SK-N-SH (cell line): ENCODE measurements around the gene SPATA18.

Experiments used
- FOXJ3 ChIP-seq: sonication (generic); formaldehyde crosslinking; IDR thresholded peaks from 2 replicates; pipeline ENCODE4 v1.5.1; 2020; ENCODE audit warnings: mild to moderate bottlenecking, missing genetic modification reagents
- POLR2AphosphoS5 ChIP-seq: IDR thresholded peaks from 2 replicates; pipeline ENCODE4 v1.6.1; 2012; ENCODE audit warnings: low read depth, low read length
- RAD21 ChIP-seq: IDR thresholded peaks from 2 replicates; pipeline ENCODE4 v1.6.1; 2012; ENCODE audit warnings: mild to moderate bottlenecking, low read length
- RCOR1 ChIP-seq: fragments of 150-350 bp; IDR thresholded peaks from 2 replicates; pipeline ENCODE4 v1.6.1; 2017; ENCODE audit warnings: antibody characterized with exemption, low read length
- TEAD4 ChIP-seq: IDR thresholded peaks from 2 replicates; pipeline ENCODE4 v1.4.0; 2012; ENCODE audit warnings: mild to moderate bottlenecking, borderline replicate concordance; ENCODE audit not compliant: insufficient read depth
- TF ChIP-seq, protein P1 (sequence below): fragments of 200-600 bp; sonication (generic); IDR thresholded peaks from 2 replicates; pipeline ENCODE4 v1.6.1; 2017; ENCODE audit warnings: antibody characterized with exemption, mild to moderate bottlenecking, moderate library complexity
- TF ChIP-seq, protein P2 (sequence below): IDR thresholded peaks from 2 replicates; pipeline ENCODE4 v1.4.0; 2012; ENCODE audit warnings: low read depth

DNA sequence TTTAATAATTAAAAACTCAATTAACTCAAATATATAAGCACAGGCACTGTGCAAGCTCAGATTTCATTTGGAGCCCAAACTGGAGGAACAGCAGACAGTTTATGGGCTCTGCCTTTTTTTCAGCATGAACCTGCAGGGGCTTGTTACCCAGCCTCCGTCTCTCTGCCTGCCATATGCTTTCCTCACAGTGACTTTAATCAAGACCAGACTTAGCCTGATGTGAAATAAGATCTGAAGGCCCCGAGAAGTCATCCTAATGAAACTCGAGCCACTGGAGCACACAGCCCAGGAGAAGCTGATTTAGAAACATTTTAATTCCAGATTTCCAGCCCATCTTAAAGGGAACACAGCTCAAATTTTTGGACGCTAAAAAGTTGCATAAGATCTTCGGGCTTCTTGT is 55.6 kb downstream of the SPATA18 start:
- TF ChIP-seq, protein P1, sequence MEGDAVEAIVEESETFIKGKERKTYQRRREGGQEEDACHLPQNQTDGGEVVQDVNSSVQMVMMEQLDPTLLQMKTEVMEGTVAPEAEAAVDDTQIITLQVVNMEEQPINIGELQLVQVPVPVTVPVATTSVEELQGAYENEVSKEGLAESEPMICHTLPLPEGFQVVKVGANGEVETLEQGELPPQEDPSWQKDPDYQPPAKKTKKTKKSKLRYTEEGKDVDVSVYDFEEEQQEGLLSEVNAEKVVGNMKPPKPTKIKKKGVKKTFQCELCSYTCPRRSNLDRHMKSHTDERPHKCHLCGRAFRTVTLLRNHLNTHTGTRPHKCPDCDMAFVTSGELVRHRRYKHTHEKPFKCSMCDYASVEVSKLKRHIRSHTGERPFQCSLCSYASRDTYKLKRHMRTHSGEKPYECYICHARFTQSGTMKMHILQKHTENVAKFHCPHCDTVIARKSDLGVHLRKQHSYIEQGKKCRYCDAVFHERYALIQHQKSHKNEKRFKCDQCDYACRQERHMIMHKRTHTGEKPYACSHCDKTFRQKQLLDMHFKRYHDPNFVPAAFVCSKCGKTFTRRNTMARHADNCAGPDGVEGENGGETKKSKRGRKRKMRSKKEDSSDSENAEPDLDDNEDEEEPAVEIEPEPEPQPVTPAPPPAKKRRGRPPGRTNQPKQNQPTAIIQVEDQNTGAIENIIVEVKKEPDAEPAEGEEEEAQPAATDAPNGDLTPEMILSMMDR = no peak
- TF ChIP-seq RCOR1 = no peak
- no peak for TF ChIP-seq POLR2AphosphoS5
- no peak for TF ChIP-seq TEAD4
- TF ChIP-seq RAD21 = no peak
- no peak for TF ChIP-seq FOXJ3 (CRISPR knock-in tag)
- TF ChIP-seq, protein P2, sequence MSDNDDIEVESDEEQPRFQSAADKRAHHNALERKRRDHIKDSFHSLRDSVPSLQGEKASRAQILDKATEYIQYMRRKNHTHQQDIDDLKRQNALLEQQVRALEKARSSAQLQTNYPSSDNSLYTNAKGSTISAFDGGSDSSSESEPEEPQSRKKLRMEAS = no peak
